OCI-M1 (cell line): Measurements from ENCODE around the gene AMT.

Source experiments
- DNase-seq: peaks from one replicate; lab custom pipeline; 2025; lab: John Stamatoyannopoulos, UW

AMT gene

GRCh38 chr3:49388289-49388820, 33.9 kb downstream of the AMT start:
- no peak for DNase-seq

- DNase-seq = no peak
Measured at GRCh38 chr3:49387721-49388120, 34.6 kb downstream of the AMT start.

GRCh38 chr3:49386056-49386756, 36.1 kb downstream of the AMT start:
- DNase-seq = peak; percentile 56

GRCh38 chr3:49385617-49386016, 36.7 kb downstream of the AMT start:
- no peak for DNase-seq

GRCh38 chr3:49383387-49383786, 38.9 kb downstream of the AMT start:
- no peak for DNase-seq

- DNase-seq = no peak
Measured at GRCh38 chr3:49378249-49378895, 43.9 kb downstream of the AMT start.

GRCh38 chr3:49377483-49377882, 44.8 kb downstream of the AMT start:
- DNase-seq = no peak

GRCh38 chr3:49371946-49372345, 50.3 kb downstream of the AMT start:
- DNase-seq = no peak

- no peak for DNase-seq
Measured at GRCh38 chr3:49370585-49371290, 51.5 kb downstream of the AMT start.
